ENCODE measurements around the gene ZC3H15.
"Not testable (repeated sequence)": the region's sequence is repeated elsewhere in the genome, so short reads cannot be mapped to it uniquely, and the experiment has no call there.

The ZC3H15 gene

GRCh38 chr2:186486651-186487647 lies 889 bp downstream of the ZC3H15 start:
- peak overlapping the region; percentile 90 for H3K4me3 ChIP-seq (ENCODE audit: low read depth, low read length)

- H3K4me3 ChIP-seq (ENCODE audit: low read depth, low read length) = no peak overlapping the region
Observed at GRCh38 chr2:186493564-186494085, 7.6 kb downstream of the ZC3H15 start.

GRCh38 chr2:186496401-186496800 lies 10.3 kb downstream of the ZC3H15 start:
- H3K4me3 ChIP-seq (ENCODE audit: low read depth, low read length) = no peak overlapping the region

GRCh38 chr2:186497928-186498327 lies 11.9 kb downstream of the ZC3H15 start:
- no peak overlapping the region for H3K4me3 ChIP-seq (ENCODE audit: low read depth, low read length)

- H3K4me3 ChIP-seq (ENCODE audit: low read depth, low read length) = no peak overlapping the region
Observed at GRCh38 chr2:186498834-186499233, 12.8 kb downstream of the ZC3H15 start.

- no peak overlapping the region for H3K4me3 ChIP-seq (ENCODE audit: low read depth, low read length)
Observed at GRCh38 chr2:186503827-186504606, 18.0 kb downstream of the ZC3H15 start.

- no peak overlapping the region for H3K4me3 ChIP-seq (ENCODE audit: low read depth, low read length)
Observed at GRCh38 chr2:186508263-186508662, 22.2 kb downstream of the ZC3H15 start.

GRCh38 chr2:186515376-186515775 lies 29.3 kb downstream of the ZC3H15 start:
- H3K4me3 ChIP-seq (ENCODE audit: low read depth, low read length) = no peak overlapping the region

- no peak overlapping the region for H3K4me3 ChIP-seq (ENCODE audit: low read depth, low read length)
Observed at GRCh38 chr2:186516396-186516795, 30.3 kb downstream of the ZC3H15 start.

GRCh38 chr2:186517090-186517489 lies 31.0 kb downstream of the ZC3H15 start:
- H3K4me3 ChIP-seq (ENCODE audit: low read depth, low read length) = no peak overlapping the region

GRCh38 chr2:186518291-186518690 lies 32.2 kb downstream of the ZC3H15 start:
- no peak overlapping the region for H3K4me3 ChIP-seq (ENCODE audit: low read depth, low read length)

- no peak overlapping the region for H3K4me3 ChIP-seq (ENCODE audit: low read depth, low read length)
Observed at GRCh38 chr2:186518945-186519344, 32.9 kb downstream of the ZC3H15 start.

GRCh38 chr2:186521570-186522153 lies 35.6 kb downstream of the ZC3H15 start:
- not testable (repeated sequence) for H3K4me3 ChIP-seq (ENCODE audit: low read depth, low read length)

GRCh38 chr2:186522450-186522849 lies 36.4 kb downstream of the ZC3H15 start:
- no peak overlapping the region for H3K4me3 ChIP-seq (ENCODE audit: low read depth, low read length)

GRCh38 chr2:186523791-186524190 lies 37.7 kb downstream of the ZC3H15 start:
- no peak overlapping the region for H3K4me3 ChIP-seq (ENCODE audit: low read depth, low read length)

GRCh38 chr2:186526281-186526680 lies 40.2 kb downstream of the ZC3H15 start:
- H3K4me3 ChIP-seq (ENCODE audit: low read depth, low read length) = no peak overlapping the region

GRCh38 chr2:186530314-186530713 lies 44.3 kb downstream of the ZC3H15 start:
- H3K4me3 ChIP-seq (ENCODE audit: low read depth, low read length) = no peak overlapping the region

- H3K4me3 ChIP-seq (ENCODE audit: low read depth, low read length) = no peak overlapping the region
Observed at GRCh38 chr2:186531257-186531775, 45.3 kb downstream of the ZC3H15 start.

GRCh38 chr2:186532891-186533290 lies 46.8 kb downstream of the ZC3H15 start:
- H3K4me3 ChIP-seq (ENCODE audit: low read depth, low read length) = no peak overlapping the region

- H3K4me3 ChIP-seq (ENCODE audit: low read depth, low read length) = no peak overlapping the region
Observed at GRCh38 chr2:186533717-186534116, 47.7 kb downstream of the ZC3H15 start.

- H3K4me3 ChIP-seq (ENCODE audit: low read depth, low read length) = no peak overlapping the region
Observed at GRCh38 chr2:186534406-186534805, 48.3 kb downstream of the ZC3H15 start.
